HL-60 (cell line): ENCODE results near the gene CPB2.

Source experiments
- POLR2AphosphoS5 ChIP-seq: IDR thresholded peaks from 2 replicates; pipeline ENCODE4 v1.6.1; 2012; ENCODE audit warnings: low read depth
- TF ChIP-seq, protein P1 (sequence below): IDR thresholded peaks from one replicate; pipeline ENCODE4 v1.5.1; 2011; ENCODE audit warnings: low read length, control low read depth, inconsistent platforms; ENCODE audit not compliant: insufficient read depth
- TF ChIP-seq, protein P2 (sequence below): IDR thresholded peaks from 2 replicates; pipeline ENCODE4 v1.6.1; 2012; ENCODE audit warnings: low read depth; ENCODE audit not compliant: insufficient replicate concordance

DNA sequence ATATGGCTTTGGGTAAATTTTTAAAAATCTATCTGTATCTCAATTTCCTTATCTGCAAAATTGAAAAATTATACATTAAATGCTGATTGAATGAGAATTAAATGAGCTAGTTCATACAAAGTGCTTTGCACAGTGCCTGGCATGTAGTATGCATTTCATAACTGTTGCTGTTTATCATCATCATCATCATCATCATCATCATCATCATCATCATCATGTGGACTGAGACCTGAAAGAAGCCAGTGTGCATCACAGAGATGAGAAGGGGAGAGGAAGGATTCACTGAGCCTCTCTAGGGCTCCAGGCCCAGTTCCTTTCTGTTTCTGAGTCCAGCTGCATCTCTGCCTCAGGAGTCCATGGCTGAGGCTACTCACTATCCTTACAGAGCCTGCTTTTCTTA lies 45.4 kb downstream of the CPB2 start:
- TF ChIP-seq, protein P1, sequence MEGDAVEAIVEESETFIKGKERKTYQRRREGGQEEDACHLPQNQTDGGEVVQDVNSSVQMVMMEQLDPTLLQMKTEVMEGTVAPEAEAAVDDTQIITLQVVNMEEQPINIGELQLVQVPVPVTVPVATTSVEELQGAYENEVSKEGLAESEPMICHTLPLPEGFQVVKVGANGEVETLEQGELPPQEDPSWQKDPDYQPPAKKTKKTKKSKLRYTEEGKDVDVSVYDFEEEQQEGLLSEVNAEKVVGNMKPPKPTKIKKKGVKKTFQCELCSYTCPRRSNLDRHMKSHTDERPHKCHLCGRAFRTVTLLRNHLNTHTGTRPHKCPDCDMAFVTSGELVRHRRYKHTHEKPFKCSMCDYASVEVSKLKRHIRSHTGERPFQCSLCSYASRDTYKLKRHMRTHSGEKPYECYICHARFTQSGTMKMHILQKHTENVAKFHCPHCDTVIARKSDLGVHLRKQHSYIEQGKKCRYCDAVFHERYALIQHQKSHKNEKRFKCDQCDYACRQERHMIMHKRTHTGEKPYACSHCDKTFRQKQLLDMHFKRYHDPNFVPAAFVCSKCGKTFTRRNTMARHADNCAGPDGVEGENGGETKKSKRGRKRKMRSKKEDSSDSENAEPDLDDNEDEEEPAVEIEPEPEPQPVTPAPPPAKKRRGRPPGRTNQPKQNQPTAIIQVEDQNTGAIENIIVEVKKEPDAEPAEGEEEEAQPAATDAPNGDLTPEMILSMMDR: no peak
- TF ChIP-seq, protein P2, sequence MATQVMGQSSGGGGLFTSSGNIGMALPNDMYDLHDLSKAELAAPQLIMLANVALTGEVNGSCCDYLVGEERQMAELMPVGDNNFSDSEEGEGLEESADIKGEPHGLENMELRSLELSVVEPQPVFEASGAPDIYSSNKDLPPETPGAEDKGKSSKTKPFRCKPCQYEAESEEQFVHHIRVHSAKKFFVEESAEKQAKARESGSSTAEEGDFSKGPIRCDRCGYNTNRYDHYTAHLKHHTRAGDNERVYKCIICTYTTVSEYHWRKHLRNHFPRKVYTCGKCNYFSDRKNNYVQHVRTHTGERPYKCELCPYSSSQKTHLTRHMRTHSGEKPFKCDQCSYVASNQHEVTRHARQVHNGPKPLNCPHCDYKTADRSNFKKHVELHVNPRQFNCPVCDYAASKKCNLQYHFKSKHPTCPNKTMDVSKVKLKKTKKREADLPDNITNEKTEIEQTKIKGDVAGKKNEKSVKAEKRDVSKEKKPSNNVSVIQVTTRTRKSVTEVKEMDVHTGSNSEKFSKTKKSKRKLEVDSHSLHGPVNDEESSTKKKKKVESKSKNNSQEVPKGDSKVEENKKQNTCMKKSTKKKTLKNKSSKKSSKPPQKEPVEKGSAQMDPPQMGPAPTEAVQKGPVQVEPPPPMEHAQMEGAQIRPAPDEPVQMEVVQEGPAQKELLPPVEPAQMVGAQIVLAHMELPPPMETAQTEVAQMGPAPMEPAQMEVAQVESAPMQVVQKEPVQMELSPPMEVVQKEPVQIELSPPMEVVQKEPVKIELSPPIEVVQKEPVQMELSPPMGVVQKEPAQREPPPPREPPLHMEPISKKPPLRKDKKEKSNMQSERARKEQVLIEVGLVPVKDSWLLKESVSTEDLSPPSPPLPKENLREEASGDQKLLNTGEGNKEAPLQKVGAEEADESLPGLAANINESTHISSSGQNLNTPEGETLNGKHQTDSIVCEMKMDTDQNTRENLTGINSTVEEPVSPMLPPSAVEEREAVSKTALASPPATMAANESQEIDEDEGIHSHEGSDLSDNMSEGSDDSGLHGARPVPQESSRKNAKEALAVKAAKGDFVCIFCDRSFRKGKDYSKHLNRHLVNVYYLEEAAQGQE: no peak
- no peak for TF ChIP-seq POLR2AphosphoS5
